ENCODE measurements around the gene NOTCH3.

Gene NOTCH3

GRCh38 chr19:15159251-15159650 lies 41.5 kb downstream of the NOTCH3 start:
- DNase-seq (ENCODE audit: low spot score), result no peak

GRCh38 chr19:15156391-15156790 lies 44.4 kb downstream of the NOTCH3 start:
- no peak for DNase-seq (ENCODE audit: low spot score)

- DNase-seq (ENCODE audit: low spot score), result no peak
Measured at GRCh38 chr19:15155296-15155695, 45.5 kb downstream of the NOTCH3 start.

- no peak for DNase-seq (ENCODE audit: low spot score)
Measured at GRCh38 chr19:15154002-15154612, 46.7 kb downstream of the NOTCH3 start.

GRCh38 chr19:15149737-15150136 lies 51.1 kb downstream of the NOTCH3 start:
- no peak for DNase-seq (ENCODE audit: low spot score)

GRCh38 chr19:15147090-15147489 lies 53.7 kb downstream of the NOTCH3 start:
- DNase-seq (ENCODE audit: low spot score), result no peak

- DNase-seq (ENCODE audit: low spot score), result no peak
Measured at GRCh38 chr19:15144046-15144646, 56.6 kb downstream of the NOTCH3 start.

- no peak for DNase-seq (ENCODE audit: low spot score)
Measured at GRCh38 chr19:15142313-15142712, 58.5 kb downstream of the NOTCH3 start.

GRCh38 chr19:15141143-15141542 lies 59.7 kb downstream of the NOTCH3 start:
- no peak for DNase-seq (ENCODE audit: low spot score)

GRCh38 chr19:15138427-15138826 lies 62.4 kb downstream of the NOTCH3 start:
- DNase-seq (ENCODE audit: low spot score), result no peak

- DNase-seq (ENCODE audit: low spot score), result no peak
Measured at GRCh38 chr19:15137777-15138176, 63.0 kb downstream of the NOTCH3 start.

GRCh38 chr19:15136234-15136954 lies 64.4 kb downstream of the NOTCH3 start:
- no peak for DNase-seq (ENCODE audit: low spot score)

- no peak for DNase-seq (ENCODE audit: low spot score)
Measured at GRCh38 chr19:15129856-15130585, 70.8 kb downstream of the NOTCH3 start.

GRCh38 chr19:15128162-15128770 lies 72.5 kb downstream of the NOTCH3 start:
- DNase-seq (ENCODE audit: low spot score), result no peak

GRCh38 chr19:15126131-15126910 lies 74.5 kb downstream of the NOTCH3 start:
- no peak for DNase-seq (ENCODE audit: low spot score)

GRCh38 chr19:15125232-15126067 lies 75.3 kb downstream of the NOTCH3 start:
- DNase-seq (ENCODE audit: low spot score), result peak; percentile 98

- no peak for DNase-seq (ENCODE audit: low spot score)
Measured at GRCh38 chr19:15124572-15125231, 76.1 kb downstream of the NOTCH3 start.

GRCh38 chr19:15123900-15124299 lies 76.9 kb downstream of the NOTCH3 start:
- peak; percentile 68 for DNase-seq (ENCODE audit: low spot score)

GRCh38 chr19:15123031-15123890 lies 77.5 kb downstream of the NOTCH3 start:
- DNase-seq (ENCODE audit: low spot score), result no peak
